Activated naive CD4-positive, alpha-beta T cell treated with anti-CD3 and anti-CD28 coated beads, Interleukin-2, amount 50 U/mL, for 72 hours (primary cell): ENCODE data around the gene CTIF. TPM values are rescaled to one million over a fixed set of nuclear protein-coding genes. Genes with fewer than 3 reads are reported as not detected.

Source experiments
- ATAC-seq, 2 donors: fragments of 150-1000 bp; cut with Tn5 transposase; 2 replicates each; pipeline ENCODE4 v1.10.0; 2021; ENCODE audit warnings: mild to moderate bottlenecking in 2 of 2, moderate library complexity in 2 of 2
- DNase-seq, 2 donors: peaks; one replicate each; pipeline ENCODE4 v3.0.0; 2021 to 2022; ENCODE audit warnings: low spot score in 2 of 2
- H3K27ac Mint-ChIP-seq, 2 donors: one replicate each; pipeline ENCODE4 v1.8.0; 2022; ENCODE audit warnings: mild to moderate bottlenecking in 2 of 2, mixed read lengths in 2 of 2
- H3K36me3 Mint-ChIP-seq, 2 donors: one replicate each; pipeline ENCODE4 v1.8.0; 2022; ENCODE audit warnings: mixed read lengths in 2 of 2
- H3K9me3 Mint-ChIP-seq, 2 donors: one replicate each; pipeline ENCODE4 v1.8.0; 2022; ENCODE audit warnings: mixed read lengths in 2 of 2
- total RNA-seq, 2 donors: library from RNA; stranded (reverse); gene quantifications; one replicate each; pipeline ENCODE4 v1.2.3, GENCODE V29; 2022

The CTIF gene
- total RNA-seq, 2 donors from 2014 or later: 2.4 to 7.9 TPM

- DNase-seq (no peak), ATAC-seq (no peak)
- Mint-ChIP-seq H3K27ac (no peak overlapping the region), H3K36me3 (peaks cover 6 to 9% of the 10 kb centered on the region in 2 donors), H3K9me3 (peaks cover 6 to 13% of the 10 kb centered on the region in 2 donors)
These were observed 370.1 kb downstream of the CTIF start for GRCh38 chr18:48908916-48909315.

GRCh38 chr18:48909721-48910120 lies 370.9 kb downstream of the CTIF start:
- H3K27ac Mint-ChIP-seq: no peak overlapping the region
- H3K36me3 Mint-ChIP-seq: peaks cover 0 to 1% of the 10 kb centered on the region in 2 donors
- H3K9me3 Mint-ChIP-seq: peaks cover 0 to 5% of the 10 kb centered on the region in 2 donors
- DNase-seq: no peak
- peak; percentile 28 to 48 for ATAC-seq

GRCh38 chr18:48910972-48911545 lies 372.2 kb downstream of the CTIF start:
- no peak overlapping the region for H3K27ac Mint-ChIP-seq
- ATAC-seq (no peak), DNase-seq (no peak)
- no peaks in the 10 kb centered on the region for H3K9me3 Mint-ChIP-seq
- no peaks in the 10 kb centered on the region for H3K36me3 Mint-ChIP-seq

Other genes with a start within 250 kb of the CTIF start
- gene ZBTB7C, start 129.6 kb upstream of the CTIF start, total RNA-seq: not detected